HepG2 (cell line): ENCODE measurements around the gene CNBD2. TPM values are rescaled to one million over a fixed set of nuclear protein-coding genes. Genes with fewer than 3 reads are reported as not detected.

Experiments
- ATF7-NPFF ChIP-seq: sonication (generic); formaldehyde crosslinking; IDR thresholded peaks from 2 replicates; pipeline ENCODE4 v1.8.1; 2023; ENCODE audit warnings: mild to moderate bottlenecking, low read depth, missing genetic modification reagents, moderate library complexity
- BHLHE40 ChIP-seq: IDR thresholded peaks from 2 replicates; pipeline ENCODE4 v1.6.1; 2011; ENCODE audit warnings: low read length, improper control_type of control experiment
- GATAD2A ChIP-seq: IDR thresholded peaks from 2 replicates; pipeline ENCODE4 v1.6.1; 2016
- IKZF1 ChIP-seq: fragments of 450-650 bp; IDR thresholded peaks from 2 replicates; pipeline ENCODE4 v1.7.1; 2016
- IRX3 ChIP-seq: sonication (generic); formaldehyde crosslinking; IDR thresholded peaks from 2 replicates; pipeline ENCODE4 v1.8.1; 2023; ENCODE audit warnings: mild to moderate bottlenecking, low read depth, missing genetic modification reagents, borderline replicate concordance
- KDM5B ChIP-seq: sonication (generic); formaldehyde crosslinking; IDR thresholded peaks from 2 replicates; pipeline ENCODE4 v1.4.0; 2020; ENCODE audit warnings: missing genetic modification reagents, mild to moderate bottlenecking, borderline replicate concordance
- KLF6 ChIP-seq: IDR thresholded peaks from 2 replicates; pipeline ENCODE4 v1.8.0; 2016; ENCODE audit warnings: missing biosample characterization, missing genetic modification reagents
- KLF9 ChIP-seq: IDR thresholded peaks from 2 replicates; pipeline ENCODE4 v1.6.1; 2016; ENCODE audit warnings: low read depth
- MXD4 ChIP-seq: IDR thresholded peaks from 2 replicates; pipeline ENCODE4 v1.6.1; 2016; ENCODE audit warnings: mild to moderate bottlenecking, missing biosample characterization, missing genetic modification reagents
- MZF1 ChIP-seq: sonication (generic); formaldehyde crosslinking; IDR thresholded peaks from 2 replicates; pipeline ENCODE4 v1.8.1; 2023; ENCODE audit warnings: mild to moderate bottlenecking, missing genetic modification reagents, borderline replicate concordance
- PHF8 ChIP-seq: sonication (generic); formaldehyde crosslinking; IDR thresholded peaks from 2 replicates; pipeline ENCODE4 v1.5.0; 2020; ENCODE audit warnings: missing genetic modification reagents
- PRMT3 ChIP-seq: sonication (generic); formaldehyde crosslinking; IDR thresholded peaks from 2 replicates; pipeline ENCODE4 v1.8.1; 2022; ENCODE audit warnings: low read depth, mild to moderate bottlenecking, moderate library complexity, missing genetic modification reagents, borderline replicate concordance
- RBM39 ChIP-seq: fragments of 200-400 bp; formaldehyde crosslinking; IDR thresholded peaks from one replicate; pipeline ENCODE4 v1.6.1; 2018; ENCODE audit warnings: antibody characterized with exemption, mild to moderate bottlenecking, low read depth, low read length; ENCODE audit not compliant: poor library complexity, severe bottlenecking
- RFXAP ChIP-seq: sonication (generic); formaldehyde crosslinking; IDR thresholded peaks from 2 replicates; pipeline ENCODE4 v1.4.0; 2020; ENCODE audit warnings: missing genetic modification reagents, borderline replicate concordance
- SALL2 ChIP-seq: sonication (generic); formaldehyde crosslinking; IDR thresholded peaks from 2 replicates; pipeline ENCODE4 v1.8.1; 2023; ENCODE audit warnings: mild to moderate bottlenecking, missing genetic modification reagents, inconsistent platforms
- SIN3B ChIP-seq: fragments of 150-350 bp; IDR thresholded peaks from 2 replicates; pipeline ENCODE4 v1.6.1; 2014; ENCODE audit warnings: low read length
- SNRNP70 ChIP-seq: fragments of 200-400 bp; formaldehyde crosslinking; IDR thresholded peaks from 2 replicates; pipeline ENCODE4 v1.6.1; 2017; ENCODE audit warnings: mild to moderate bottlenecking, low read depth, low read length, moderate library complexity
- SP4 ChIP-seq: sonication (generic); formaldehyde crosslinking; IDR thresholded peaks from 2 replicates; pipeline ENCODE4 v1.8.1; 2023; ENCODE audit warnings: mild to moderate bottlenecking, missing genetic modification reagents
- ZNF10 ChIP-seq: sonication (generic); formaldehyde crosslinking; IDR thresholded peaks from 2 replicates; pipeline ENCODE4 v1.4.0; 2020; ENCODE audit warnings: mild to moderate bottlenecking, low read depth, missing genetic modification reagents, borderline replicate concordance
- ZNF18 ChIP-seq: sonication (generic); formaldehyde crosslinking; IDR thresholded peaks from 2 replicates; pipeline ENCODE4 v1.8.0; 2022; ENCODE audit warnings: mild to moderate bottlenecking, missing genetic modification reagents; ENCODE audit not compliant: insufficient replicate concordance
- ZNF24 ChIP-seq: fragments of 450-650 bp; IDR thresholded peaks from 2 replicates; pipeline ENCODE4 v1.6.1; 2017; ENCODE audit warnings: antibody characterized with exemption, mild to moderate bottlenecking
- ZNF256 ChIP-seq: sonication (generic); formaldehyde crosslinking; conservative IDR thresholded peaks from 2 replicates; pipeline ENCODE4 v1.4.0; 2020; ENCODE audit warnings: missing genetic modification reagents
- ZNF33A ChIP-seq: sonication (generic); formaldehyde crosslinking; IDR thresholded peaks from 2 replicates; pipeline ENCODE4 v1.5.1; 2020; ENCODE audit warnings: missing genetic modification reagents, mild to moderate bottlenecking, moderate library complexity, borderline replicate concordance
- ZNF446 ChIP-seq: sonication (generic); formaldehyde crosslinking; IDR thresholded peaks from 2 replicates; pipeline ENCODE4 v1.5.0; 2020; ENCODE audit warnings: mild to moderate bottlenecking, missing genetic modification reagents
- ZNF773 ChIP-seq: sonication (generic); formaldehyde crosslinking; IDR thresholded peaks from 2 replicates; pipeline ENCODE4 v1.4.0; 2020; ENCODE audit warnings: missing genetic modification reagents, borderline replicate concordance
- ZNF776 ChIP-seq: sonication (generic); formaldehyde crosslinking; IDR thresholded peaks from 2 replicates; pipeline ENCODE4 v1.4.0; 2020; ENCODE audit warnings: mild to moderate bottlenecking, missing genetic modification reagents
- polyA plus RNA-seq, 8 experiments: library from polyadenylated mRNA; depleted of rRNA in 3 of 8; stranded (reverse) in 7 of 8; unstranded in 1 of 8; fragments of >200 nt; fragmentation: Illumina TruSeq in 4 of 8; extraction: Trizol in 4 of 8; gene quantifications; 2 replicates each; pipeline versions ENCODE4 v1.2.1 to v1.2.3, GENCODE V29; 2011 to 2016; ENCODE audit warnings: low read depth in 4 of 8, missing spikeins in 1 of 8, mixed read lengths in 1 of 8; ENCODE audit not compliant: insufficient read depth in 1 of 8
- total RNA-seq, 5 experiments: library from RNA; depleted of rRNA; stranded (reverse); fragments of >200 nt; fragmentation: Illumina TruSeq; extraction: Trizol; gene quantifications; 2 replicates each; pipeline ENCODE4 v1.2.3, GENCODE V29; 2016; ENCODE audit warnings: low read depth in 1 of 5
- TF ChIP-seq, protein P1 (sequence below): sonication (generic); formaldehyde crosslinking; IDR thresholded peaks from 2 replicates; pipeline ENCODE4 v1.5.0; 2020; ENCODE audit warnings: missing genetic modification reagents
- TF ChIP-seq, protein P2 (sequence below): sonication (generic); formaldehyde crosslinking; conservative IDR thresholded peaks from 2 replicates; pipeline ENCODE4 v1.4.0; 2020; ENCODE audit warnings: missing genetic modification reagents

Gene CNBD2
- total and polyA plus RNA-seq, 2 of the 13 experiments (the other 11 are each of a cell fraction or from before 2014, with no cell fraction given) = 12.4 to 22.8 TPM

DNA sequence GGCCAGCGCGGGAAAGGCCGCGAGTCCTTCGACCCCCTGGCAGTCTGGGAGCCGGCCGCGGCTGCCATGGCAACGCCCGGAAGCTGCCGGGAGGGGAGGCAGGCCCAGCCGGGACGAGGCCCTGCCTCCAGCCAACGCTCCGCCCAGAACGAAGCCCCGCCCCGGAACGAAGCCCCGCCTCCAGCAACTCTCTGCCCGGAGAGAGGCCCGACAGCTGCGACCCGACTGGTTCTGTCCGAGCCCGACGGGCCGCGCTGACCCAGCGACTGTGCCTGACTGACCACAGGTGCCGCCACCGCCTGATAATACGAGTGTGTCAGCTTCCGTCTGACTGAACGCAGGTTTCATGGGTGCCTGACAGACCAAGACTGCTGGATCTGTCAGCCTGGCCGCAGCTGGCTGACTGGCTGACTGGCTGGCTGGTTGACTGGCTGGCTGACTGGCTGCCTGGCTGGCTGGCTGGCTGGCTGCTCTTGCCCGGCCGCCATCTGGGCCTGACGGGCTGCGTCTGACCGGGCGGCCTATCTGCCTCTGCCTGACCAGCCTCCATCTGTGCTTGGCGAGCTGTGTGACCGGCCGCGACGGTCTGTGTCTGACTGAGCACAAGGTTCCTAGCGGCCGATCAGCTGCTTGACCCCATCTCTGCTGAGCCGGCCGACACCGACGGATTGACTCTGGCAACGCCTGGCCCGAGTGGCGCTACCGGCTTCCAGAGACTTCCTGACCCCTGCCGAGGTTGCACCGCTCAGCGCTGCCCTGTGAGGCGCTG is 96.5 kb downstream of the CNBD2 start (continued):
- TF ChIP-seq ZNF33A (CRISPR knock-in tag) (no peak), ZNF773 (CRISPR knock-in tag) (no peak; the same call in 1 of the 2 replicates), SP4 (peak; percentile 99), SALL2 (CRISPR knock-in tag) (0 out of 2 replicates have a peak, but pooled peaks have one; percentile 55), ZNF18 (no peak), MXD4 (CRISPR knock-in tag) (no peak; the same call in 1 of the 2 replicates), SNRNP70 (no peak), SIN3B (no peak), PHF8 (CRISPR knock-in tag) (peak; percentile 83), ZNF24 (no peak), KLF9 (CRISPR knock-in tag) (no peak), ZNF446 (CRISPR knock-in tag) (no peak; the same call in 1 of the 2 replicates), ZNF10 (CRISPR knock-in tag) (no peak), ZNF776 (peak; percentile 96), PRMT3 (CRISPR knock-in tag) (no peak), RFXAP (CRISPR knock-in tag) (no peak; the same call in 1 of the 2 replicates), KDM5B (peak; percentile 91), ZNF256 (CRISPR knock-in tag) (no peak), MZF1 (CRISPR knock-in tag) (peak; percentile 73; the same call in 1 of the 2 replicates), BHLHE40 (no peak), ATF7-NPFF (CRISPR knock-in tag) (peak; percentile 59), IKZF1 (no peak), GATAD2A (peak; percentile 59; the same call in 1 of the 2 replicates), RBM39 (no peak), IRX3 (CRISPR knock-in tag) (peak; percentile 92; the same call in 1 of the 2 replicates), KLF6 (CRISPR knock-in tag) (peak; percentile 24; the same call in 1 of the 2 replicates)
- TF ChIP-seq, protein P1, sequence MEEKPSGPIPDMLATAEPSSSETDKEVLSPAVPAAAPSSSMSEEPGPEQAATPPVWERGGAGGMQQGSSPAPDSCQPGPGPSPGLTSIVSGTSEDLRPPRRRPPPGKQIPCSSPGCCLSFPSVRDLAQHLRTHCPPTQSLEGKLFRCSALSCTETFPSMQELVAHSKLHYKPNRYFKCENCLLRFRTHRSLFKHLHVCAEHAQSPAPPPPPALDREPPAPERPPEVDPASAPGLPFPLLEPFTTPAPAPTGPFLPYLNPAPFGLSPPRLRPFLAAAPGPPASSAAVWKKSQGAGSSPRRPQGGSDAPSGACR = no peak
- TF ChIP-seq, protein P2, sequence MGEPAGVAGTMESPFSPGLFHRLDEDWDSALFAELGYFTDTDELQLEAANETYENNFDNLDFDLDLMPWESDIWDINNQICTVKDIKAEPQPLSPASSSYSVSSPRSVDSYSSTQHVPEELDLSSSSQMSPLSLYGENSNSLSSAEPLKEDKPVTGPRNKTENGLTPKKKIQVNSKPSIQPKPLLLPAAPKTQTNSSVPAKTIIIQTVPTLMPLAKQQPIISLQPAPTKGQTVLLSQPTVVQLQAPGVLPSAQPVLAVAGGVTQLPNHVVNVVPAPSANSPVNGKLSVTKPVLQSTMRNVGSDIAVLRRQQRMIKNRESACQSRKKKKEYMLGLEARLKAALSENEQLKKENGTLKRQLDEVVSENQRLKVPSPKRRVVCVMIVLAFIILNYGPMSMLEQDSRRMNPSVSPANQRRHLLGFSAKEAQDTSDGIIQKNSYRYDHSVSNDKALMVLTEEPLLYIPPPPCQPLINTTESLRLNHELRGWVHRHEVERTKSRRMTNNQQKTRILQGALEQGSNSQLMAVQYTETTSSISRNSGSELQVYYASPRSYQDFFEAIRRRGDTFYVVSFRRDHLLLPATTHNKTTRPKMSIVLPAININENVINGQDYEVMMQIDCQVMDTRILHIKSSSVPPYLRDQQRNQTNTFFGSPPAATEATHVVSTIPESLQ (CRISPR knock-in tag) = no peak
